Erythroblast (primary cell): Measurements from ENCODE around the gene TMEM132C.

ENCODE experiments used
- GATA1 ChIP-seq: IDR thresholded peaks from 2 replicates; pipeline ENCODE4 v1.6.1; 2011; ENCODE audit warnings: low read depth, mild to moderate bottlenecking, control low read depth, low read length, moderate library complexity
- POLR2A ChIP-seq: IDR thresholded peaks from 2 replicates; pipeline ENCODE4 v1.6.1; 2011; ENCODE audit warnings: mild to moderate bottlenecking, low read length

- TF ChIP-seq POLR2A (no peak), GATA1 (no peak)
Measured at GRCh38 chr12:128423205-128423604, 156.2 kb downstream of the TMEM132C start.
